ENCODE measurements around the gene ADCY10. TPM values are rescaled to one million over a fixed set of nuclear protein-coding genes. Genes with fewer than 3 reads are reported as not detected.

The ADCY10 gene
- total and polyA plus RNA-seq, 2 of the 8 experiments (the other 6 are each of a cell fraction or from before 2014, with no cell fraction given) = 0.02 TPM; not detected in 1

DNA sequence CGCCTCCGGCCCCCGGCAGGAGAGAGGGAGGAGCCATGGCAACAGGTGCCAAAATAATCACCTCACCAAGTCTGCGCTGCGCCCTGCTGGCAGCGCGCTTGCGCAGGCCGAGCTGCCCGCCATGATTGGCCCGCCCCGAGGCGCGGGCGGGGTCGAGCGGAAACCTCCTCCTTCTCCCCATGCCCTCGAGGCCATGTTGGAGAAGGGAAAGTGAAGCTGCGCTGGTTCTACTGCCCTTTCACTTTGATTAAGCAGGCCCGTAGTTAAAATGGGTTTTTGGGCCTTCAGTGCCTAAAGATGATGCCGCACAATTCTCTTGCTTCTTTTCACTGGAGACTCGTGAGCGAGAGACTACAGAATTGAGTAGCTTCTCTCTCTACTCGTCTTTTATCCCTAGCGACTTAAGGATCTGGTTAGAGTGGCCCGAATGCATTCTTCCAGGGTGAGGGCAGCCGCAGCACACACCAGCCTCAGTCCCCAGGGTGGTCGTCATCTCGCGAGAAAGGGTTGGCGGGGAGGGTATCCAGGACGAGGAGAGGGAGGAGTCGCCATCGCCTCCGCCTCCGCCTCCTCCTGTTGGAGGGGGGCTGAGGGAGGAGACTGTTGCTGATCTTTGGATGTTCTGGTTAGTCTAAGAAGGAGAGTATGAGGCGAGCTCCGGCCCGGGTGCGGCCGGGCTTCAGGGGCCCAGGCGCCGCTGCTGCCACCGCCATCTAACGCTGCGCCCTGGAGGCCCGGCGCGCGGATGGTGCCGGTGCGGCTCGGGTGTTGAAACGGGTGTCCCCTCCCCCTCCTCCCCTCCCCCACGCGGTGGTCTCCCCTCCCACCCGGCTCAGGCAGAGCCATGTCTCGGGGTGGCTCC is 22.4 kb upstream of the ADCY10 start, which contains the start of gene DCAF6 (continued):
- TF ChIP-seq, protein P1, sequence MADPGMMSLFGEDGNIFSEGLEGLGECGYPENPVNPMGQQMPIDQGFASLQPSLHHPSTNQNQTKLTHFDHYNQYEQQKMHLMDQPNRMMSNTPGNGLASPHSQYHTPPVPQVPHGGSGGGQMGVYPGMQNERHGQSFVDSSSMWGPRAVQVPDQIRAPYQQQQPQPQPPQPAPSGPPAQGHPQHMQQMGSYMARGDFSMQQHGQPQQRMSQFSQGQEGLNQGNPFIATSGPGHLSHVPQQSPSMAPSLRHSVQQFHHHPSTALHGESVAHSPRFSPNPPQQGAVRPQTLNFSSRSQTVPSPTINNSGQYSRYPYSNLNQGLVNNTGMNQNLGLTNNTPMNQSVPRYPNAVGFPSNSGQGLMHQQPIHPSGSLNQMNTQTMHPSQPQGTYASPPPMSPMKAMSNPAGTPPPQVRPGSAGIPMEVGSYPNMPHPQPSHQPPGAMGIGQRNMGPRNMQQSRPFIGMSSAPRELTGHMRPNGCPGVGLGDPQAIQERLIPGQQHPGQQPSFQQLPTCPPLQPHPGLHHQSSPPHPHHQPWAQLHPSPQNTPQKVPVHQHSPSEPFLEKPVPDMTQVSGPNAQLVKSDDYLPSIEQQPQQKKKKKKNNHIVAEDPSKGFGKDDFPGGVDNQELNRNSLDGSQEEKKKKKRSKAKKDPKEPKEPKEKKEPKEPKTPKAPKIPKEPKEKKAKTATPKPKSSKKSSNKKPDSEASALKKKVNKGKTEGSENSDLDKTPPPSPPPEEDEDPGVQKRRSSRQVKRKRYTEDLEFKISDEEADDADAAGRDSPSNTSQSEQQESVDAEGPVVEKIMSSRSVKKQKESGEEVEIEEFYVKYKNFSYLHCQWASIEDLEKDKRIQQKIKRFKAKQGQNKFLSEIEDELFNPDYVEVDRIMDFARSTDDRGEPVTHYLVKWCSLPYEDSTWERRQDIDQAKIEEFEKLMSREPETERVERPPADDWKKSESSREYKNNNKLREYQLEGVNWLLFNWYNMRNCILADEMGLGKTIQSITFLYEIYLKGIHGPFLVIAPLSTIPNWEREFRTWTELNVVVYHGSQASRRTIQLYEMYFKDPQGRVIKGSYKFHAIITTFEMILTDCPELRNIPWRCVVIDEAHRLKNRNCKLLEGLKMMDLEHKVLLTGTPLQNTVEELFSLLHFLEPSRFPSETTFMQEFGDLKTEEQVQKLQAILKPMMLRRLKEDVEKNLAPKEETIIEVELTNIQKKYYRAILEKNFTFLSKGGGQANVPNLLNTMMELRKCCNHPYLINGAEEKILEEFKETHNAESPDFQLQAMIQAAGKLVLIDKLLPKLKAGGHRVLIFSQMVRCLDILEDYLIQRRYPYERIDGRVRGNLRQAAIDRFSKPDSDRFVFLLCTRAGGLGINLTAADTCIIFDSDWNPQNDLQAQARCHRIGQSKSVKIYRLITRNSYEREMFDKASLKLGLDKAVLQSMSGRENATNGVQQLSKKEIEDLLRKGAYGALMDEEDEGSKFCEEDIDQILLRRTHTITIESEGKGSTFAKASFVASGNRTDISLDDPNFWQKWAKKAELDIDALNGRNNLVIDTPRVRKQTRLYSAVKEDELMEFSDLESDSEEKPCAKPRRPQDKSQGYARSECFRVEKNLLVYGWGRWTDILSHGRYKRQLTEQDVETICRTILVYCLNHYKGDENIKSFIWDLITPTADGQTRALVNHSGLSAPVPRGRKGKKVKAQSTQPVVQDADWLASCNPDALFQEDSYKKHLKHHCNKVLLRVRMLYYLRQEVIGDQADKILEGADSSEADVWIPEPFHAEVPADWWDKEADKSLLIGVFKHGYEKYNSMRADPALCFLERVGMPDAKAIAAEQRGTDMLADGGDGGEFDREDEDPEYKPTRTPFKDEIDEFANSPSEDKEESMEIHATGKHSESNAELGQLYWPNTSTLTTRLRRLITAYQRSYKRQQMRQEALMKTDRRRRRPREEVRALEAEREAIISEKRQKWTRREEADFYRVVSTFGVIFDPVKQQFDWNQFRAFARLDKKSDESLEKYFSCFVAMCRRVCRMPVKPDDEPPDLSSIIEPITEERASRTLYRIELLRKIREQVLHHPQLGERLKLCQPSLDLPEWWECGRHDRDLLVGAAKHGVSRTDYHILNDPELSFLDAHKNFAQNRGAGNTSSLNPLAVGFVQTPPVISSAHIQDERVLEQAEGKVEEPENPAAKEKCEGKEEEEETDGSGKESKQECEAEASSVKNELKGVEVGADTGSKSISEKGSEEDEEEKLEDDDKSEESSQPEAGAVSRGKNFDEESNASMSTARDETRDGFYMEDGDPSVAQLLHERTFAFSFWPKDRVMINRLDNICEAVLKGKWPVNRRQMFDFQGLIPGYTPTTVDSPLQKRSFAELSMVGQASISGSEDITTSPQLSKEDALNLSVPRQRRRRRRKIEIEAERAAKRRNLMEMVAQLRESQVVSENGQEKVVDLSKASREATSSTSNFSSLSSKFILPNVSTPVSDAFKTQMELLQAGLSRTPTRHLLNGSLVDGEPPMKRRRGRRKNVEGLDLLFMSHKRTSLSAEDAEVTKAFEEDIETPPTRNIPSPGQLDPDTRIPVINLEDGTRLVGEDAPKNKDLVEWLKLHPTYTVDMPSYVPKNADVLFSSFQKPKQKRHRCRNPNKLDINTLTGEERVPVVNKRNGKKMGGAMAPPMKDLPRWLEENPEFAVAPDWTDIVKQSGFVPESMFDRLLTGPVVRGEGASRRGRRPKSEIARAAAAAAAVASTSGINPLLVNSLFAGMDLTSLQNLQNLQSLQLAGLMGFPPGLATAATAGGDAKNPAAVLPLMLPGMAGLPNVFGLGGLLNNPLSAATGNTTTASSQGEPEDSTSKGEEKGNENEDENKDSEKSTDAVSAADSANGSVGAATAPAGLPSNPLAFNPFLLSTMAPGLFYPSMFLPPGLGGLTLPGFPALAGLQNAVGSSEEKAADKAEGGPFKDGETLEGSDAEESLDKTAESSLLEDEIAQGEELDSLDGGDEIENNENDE (IDR thresholded peaks at IDR 0.05; ENCODE audit: insufficient replicate concordance, low read length) = peak; percentile 22
- TF ChIP-seq GABPA (IDR thresholded peaks at IDR 0.05; ENCODE audit: borderline replicate concordance, insufficient read depth, low read length) (no peak), CREB1 (IDR thresholded peaks at IDR 0.05) (peak; percentile 47; the same call in 1 of the 2 replicates), CBX5 (IDR thresholded peaks at IDR 0.05; ENCODE audit: low read depth, low read length) (no peak), TAF1 (IDR thresholded peaks at IDR 0.05; ENCODE audit: low read depth, low read length) (peak; percentile 90), HDAC2 (IDR thresholded peaks at IDR 0.05; ENCODE audit: borderline replicate concordance in 1 of 2, low read depth in 2 of 2, low read length in 2 of 2) (no peak)
- TF ChIP-seq, protein P2, sequence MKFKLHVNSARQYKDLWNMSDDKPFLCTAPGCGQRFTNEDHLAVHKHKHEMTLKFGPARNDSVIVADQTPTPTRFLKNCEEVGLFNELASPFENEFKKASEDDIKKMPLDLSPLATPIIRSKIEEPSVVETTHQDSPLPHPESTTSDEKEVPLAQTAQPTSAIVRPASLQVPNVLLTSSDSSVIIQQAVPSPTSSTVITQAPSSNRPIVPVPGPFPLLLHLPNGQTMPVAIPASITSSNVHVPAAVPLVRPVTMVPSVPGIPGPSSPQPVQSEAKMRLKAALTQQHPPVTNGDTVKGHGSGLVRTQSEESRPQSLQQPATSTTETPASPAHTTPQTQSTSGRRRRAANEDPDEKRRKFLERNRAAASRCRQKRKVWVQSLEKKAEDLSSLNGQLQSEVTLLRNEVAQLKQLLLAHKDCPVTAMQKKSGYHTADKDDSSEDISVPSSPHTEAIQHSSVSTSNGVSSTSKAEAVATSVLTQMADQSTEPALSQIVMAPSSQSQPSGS (IDR thresholded peaks at IDR 0.05; ENCODE audit: low read length) = peak; percentile 88
